Urothelium cell line (cell line): ENCODE results near the gene FBN3.
"Not testable (repeated sequence)": the region's sequence is repeated elsewhere in the genome, so short reads cannot be mapped to it uniquely, and the experiment has no call there.

ENCODE experiments used
- DNase-seq: peaks from one replicate; pipeline ENCODE4 v3.0.0; 2011; ENCODE audit warnings: low spot score, mixed read lengths
- FAIRE-seq: peaks from 2 replicates; lab custom pipeline; 2011; peaks lifted over from hg19 to GRCh38; lab: Jason Lieb, UNC

The FBN3 gene

DNA sequence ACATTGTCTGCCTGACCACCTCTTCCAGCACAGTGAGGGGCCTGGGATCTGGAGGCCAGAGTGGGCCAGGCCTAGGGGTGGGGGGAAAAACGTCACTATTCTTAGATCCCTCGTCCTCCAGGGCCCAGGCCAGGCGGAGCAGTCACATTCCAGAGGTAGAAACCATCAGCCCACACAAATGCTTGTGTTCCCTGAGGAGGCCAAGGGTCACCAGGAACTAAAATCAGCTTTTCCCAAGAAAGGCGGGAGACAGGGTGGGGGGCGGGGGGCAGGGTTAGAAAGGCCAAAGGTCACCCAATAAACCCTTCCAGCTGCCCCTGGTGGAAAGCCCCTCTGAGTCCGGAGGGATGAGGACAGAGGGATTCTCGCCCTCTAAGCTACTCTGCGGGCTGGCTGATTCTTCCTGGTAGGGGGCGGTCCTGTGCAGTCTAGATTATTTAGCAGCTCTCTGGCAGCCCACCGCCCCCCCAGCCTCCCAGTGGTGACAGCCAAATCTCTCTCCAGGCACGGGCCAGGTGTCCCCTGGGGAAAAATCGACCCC lies 120.4 kb downstream of the FBN3 start:
- DNase-seq (no peak), FAIRE-seq (no peak)

GRCh38 chr19:8025316-8025715 lies 124.1 kb downstream of the FBN3 start:
- FAIRE-seq, result no peak
- DNase-seq, result no peak

DNA sequence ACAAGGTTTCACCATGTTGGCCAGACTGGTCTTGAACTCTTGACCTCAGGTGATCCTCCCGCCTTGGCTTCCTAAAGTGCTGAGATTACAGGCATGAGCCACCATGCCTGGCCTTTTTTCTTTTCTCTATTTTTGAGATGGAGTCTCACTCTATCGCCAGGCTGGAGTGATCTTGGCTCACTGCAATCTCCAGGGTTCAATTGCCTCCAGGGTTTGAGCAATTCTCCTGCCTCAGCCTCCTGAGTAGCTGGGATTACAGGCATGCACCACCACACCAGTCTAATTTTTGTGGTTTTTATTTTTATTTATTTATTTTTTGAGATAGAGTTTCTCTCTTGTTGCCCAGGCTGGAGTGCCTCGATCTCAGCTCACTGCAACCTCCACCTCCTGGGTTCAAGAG lies 125.1 kb downstream of the FBN3 start:
- FAIRE-seq, DNase-seq: not testable (repeated sequence)

GRCh38 chr19:8023371-8023770 lies 126.0 kb downstream of the FBN3 start:
- DNase-seq (no peak), FAIRE-seq (no peak)

GRCh38 chr19:8022275-8022674 lies 127.1 kb downstream of the FBN3 start:
- no peak for FAIRE-seq
- no peak for DNase-seq

DNA sequence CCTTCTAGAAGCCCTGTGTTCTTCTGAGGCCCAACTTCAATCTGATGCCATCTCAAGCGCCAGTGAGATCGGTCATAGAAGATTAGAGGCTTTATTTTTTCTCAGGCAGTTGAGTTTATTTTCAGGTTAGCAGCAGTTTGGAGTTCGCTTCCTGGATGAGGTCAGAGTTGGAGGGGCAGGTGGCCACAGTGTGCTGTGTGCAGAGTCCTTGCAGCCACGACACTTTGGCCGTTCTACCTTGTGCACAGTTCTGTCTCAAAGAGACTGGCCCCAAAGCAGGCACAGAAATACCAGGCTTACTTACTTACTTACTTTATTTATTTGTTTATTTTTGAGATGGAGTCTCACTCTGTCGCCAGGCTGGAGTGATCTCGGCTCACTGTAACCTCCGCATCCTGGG lies 128.0 kb downstream of the FBN3 start:
- FAIRE-seq (no peak), DNase-seq (no peak)

DNA sequence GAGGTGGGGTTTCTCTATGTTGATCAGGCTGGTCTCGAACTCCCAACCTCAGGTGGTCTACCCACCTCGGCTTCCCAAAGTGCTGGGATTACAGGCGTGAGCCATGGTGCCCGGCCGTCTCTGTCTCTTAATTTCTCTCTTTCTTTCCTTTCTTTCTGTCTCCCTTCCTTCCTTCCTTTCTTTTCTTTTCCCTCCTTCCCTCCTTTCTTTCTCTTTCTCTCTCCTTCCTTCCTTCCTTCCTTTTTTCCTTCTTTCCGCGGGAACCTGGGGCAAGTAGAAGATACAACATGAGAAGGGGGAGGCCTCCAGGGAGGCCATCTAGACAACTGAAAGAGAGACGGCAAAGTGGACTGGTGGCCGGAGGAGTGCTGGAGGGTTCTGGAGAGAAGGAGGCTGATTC lies 128.7 kb downstream of the FBN3 start:
- DNase-seq (no peak), FAIRE-seq (no peak)

- FAIRE-seq, result no peak
- DNase-seq, result no peak
Measured at GRCh38 chr19:8017808-8018207, 131.6 kb downstream of the FBN3 start.
